HG03280 (cell line): ENCODE results near the gene SRPRA.
A peak's percentile ranks its signal among the peaks of the same experiment; 100 is the strongest.
"Not testable (repeated sequence)": the region's sequence is repeated elsewhere in the genome, so short reads cannot be mapped to it uniquely, and the experiment has no call there.

Source experiments
- ATAC-seq: cut with Tn5 transposase; IDR thresholded peaks from one replicate; pipeline ENCODE4 v1.9.1; 2021; ENCODE audit warnings: mild to moderate bottlenecking, moderate library complexity; ENCODE audit not compliant: unreplicated experiment

SRPRA gene

DNA sequence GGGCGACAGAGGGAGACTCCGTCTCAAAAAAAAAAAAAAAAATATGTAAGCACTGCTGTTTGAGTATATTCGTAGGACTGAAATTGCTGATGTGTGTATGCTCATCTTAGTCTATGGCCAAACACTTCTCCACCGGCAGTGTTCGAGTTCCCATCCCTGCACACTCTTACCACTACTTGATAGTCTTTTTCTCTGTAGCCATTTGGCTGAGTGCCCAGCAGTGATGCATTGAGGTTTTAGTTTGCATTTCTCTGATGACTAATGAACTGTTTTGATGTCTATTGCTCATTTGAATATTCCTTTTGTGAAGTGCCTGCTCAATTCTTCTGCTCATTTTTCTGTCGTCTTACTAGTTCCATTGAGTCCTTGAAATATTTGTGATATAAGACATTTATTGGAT is 16.1 kb upstream of the SRPRA start:
- peak; percentile 59 for ATAC-seq

DNA sequence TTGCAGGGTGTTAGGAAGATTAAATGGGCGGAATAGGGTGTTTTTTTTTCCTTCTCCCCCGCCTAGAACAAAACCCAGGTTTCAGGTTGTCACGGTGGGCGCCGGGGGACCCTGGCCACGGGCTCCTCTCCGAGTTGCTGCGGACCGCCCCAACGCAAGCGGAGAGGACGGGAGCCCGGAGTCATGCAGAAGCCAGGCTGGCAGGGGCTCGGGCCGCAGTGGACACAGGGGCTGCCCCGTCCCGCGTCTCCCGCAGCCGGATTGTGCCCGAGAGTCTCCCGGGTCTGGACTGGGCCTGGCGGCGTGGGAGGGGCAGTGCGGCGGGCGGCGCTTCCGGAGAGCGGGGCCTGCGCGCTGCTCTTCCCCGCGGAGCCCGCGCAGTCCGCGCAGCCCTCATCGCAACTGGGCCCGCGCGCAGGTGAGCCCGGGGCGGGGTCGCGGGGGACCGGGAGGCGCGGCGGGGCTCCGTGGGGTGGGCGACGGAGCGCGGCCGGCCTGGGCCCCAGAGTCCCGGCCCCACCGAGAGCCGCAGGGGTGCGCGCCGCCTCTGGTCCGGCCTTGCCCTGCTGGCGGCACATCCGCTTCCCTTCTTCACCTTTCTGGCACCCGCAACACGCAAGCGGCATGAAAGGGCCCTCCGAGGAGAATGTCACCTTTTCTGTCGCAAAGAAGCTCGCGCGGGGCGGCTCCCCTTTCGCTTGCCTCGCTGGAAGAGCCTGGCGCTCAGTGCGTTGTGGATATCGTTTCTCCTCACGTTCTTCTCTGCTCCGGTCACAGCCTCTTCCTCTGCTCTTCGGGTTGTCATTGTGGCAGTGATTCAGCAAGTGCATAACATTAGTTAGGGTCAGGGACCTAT is 14.3 kb upstream of the SRPRA start, which contains the start of gene TIRAP:
Gene TIRAP, plus strand, starts transcription at position 358 of the 856 bp plus-strand sequence. CDS start 7,802 bp downstream, outside the sequence.
- peak; percentile 52 for ATAC-seq

DNA sequence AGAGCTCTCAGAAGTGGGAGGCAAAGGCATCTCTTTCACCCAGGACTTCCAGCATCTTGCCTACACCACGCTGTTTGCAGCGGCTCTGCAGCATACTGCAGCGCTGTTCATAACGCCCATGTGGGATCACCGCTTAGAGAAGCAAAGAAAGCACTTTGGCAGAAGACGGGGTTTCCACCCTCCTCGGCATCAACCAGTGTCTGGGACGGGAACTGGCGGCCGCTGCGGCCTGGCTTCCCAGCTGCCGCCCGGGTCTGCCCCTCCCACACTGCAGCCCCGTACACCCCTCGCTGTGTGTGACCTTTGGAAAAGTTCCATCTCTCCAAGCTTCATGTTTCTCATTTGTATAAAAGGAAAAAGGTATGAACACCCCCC is 13.7 kb upstream of the SRPRA start:
- no peak for ATAC-seq

DNA sequence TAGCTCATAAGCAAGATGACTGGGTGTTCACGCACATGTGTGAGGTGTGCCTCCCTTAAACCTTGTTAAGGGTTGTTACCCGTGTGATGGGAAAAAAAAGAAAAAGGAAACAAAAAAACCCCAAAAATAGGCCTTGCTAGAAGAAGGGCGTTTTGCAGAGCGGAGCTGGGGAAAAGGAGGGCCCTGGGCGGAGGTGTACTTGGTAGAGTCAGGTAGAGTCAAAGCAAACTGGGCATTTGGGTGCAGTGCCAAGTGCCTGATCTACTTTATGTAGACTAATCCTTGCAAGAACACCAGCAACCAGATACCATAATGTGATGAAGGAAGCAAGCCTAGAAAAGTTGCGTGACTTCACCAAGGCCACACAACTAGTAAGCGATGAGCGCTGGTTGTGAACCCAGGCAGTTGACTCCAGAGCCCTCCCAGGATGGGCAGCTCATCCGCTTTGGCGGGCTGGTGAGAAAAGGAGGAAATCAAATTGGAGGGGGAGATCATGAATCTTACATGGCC is 13.0 kb upstream of the SRPRA start:
- ATAC-seq = no peak

DNA sequence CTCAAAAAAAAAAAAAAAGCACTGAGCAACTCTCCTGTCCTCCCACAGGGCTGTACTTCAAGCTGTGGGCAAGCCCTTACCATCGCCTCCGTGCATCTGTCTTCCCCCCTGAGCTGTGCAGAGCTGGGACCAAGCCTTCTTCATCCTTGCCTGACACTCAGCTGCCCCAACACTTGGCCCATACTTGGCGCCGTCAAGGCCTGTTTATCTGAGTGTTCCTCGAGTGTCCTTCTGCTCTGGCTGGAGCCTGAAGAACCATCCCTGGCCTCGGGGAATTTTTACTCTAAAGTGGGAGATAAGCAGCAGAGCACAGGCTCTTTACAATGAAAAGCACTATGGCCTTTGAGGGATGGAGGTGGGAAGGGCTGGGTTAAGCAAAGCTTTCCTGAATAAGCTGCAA is 12.6 kb upstream of the SRPRA start:
- ATAC-seq = no peak

DNA sequence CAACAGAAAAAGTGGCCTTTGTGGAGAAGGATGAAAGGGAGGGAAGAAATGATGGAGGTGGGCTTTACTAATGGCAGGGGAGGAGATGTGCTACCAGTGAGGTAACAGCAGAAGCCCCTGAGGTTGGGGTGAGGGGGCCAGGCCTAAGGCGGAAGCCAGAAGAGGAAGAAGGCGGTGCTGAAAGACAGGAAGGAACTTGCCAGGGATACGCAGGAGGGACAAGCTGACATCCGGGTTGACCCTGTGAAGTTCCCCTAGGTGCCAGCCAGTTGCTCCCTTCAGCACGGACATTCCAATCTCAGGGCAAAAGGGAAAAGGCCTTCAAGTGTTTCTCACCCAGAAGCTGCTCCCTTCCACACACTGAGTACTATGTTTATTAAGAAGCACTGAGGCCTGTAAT is 11.9 kb upstream of the SRPRA start:
- no peak for ATAC-seq

DNA sequence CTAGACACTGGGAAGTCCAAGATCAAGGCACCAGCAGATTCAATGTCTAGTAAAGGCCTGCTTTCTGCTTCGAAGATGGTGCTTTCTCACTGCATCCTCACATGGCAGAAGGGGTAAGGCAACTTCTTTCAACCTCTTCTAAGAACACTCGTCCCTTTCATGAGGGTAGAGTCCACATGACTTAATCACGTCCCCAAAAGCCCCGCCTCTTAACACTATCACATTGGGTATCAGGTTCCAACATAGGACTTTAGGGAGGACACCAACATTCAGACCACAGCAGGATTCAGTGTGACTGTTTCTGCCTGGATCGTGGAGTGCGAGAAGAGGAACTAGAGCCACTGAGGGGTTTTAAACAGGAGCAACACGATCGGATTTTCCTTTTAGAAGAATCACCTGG is 10.5 kb upstream of the SRPRA start:
- no peak for ATAC-seq

DNA sequence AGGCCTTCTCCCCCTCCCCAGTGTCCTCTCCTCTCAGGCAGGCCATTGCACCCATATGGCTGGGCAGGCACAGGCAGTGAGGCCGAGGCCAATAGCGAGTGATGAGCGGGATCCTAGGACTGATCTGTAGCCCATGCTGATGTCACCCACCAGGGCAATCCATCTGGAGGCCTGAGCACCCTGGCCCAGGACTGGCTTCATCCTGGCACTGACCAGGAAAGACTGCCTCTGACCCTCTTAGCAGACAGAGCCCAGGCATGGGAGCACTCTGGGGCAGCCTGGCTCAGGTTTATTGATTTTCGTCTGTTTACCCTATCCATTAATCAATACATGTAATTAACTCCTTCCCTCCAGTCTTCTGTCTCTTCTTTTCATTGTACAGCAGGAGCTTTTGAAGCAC is 9.1 kb upstream of the SRPRA start:
- ATAC-seq = no peak

DNA sequence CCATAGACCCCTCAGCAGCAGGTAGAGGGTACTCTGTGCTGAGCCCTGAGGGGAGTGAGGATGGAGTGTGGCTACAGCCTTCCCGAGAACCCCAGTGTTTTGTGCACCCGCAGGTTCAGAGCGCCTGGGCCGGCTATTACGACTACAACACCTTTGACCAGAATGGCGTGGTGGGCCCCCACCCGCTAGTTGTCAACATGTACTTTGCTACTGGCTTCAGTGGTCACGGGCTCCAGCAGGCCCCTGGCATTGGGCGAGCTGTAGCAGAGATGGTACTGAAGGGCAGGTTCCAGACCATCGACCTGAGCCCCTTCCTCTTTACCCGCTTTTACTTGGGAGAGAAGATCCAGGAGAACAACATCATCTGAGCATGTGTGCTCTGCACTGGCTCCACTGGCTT is 8.6 kb upstream of the SRPRA start:
- no peak for ATAC-seq

DNA sequence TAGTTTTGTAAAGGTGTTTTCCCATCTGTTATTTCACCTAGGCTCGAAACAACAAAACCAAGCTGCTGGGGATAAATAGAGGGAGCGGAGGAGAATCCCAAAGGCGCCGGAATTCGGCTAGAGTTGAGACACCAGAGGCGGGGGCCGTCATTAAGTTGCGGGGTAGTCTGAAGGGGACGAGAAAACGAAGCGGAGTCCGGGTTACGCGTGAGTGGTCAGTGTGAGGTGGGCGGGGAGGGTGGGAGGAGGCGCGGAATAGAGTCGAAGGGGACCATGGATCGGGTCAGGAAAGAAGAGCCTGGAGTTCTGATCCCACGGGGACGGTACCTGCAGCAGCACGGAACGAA is 361 bp downstream of the SRPRA start:
- peak; percentile 3 for ATAC-seq

DNA sequence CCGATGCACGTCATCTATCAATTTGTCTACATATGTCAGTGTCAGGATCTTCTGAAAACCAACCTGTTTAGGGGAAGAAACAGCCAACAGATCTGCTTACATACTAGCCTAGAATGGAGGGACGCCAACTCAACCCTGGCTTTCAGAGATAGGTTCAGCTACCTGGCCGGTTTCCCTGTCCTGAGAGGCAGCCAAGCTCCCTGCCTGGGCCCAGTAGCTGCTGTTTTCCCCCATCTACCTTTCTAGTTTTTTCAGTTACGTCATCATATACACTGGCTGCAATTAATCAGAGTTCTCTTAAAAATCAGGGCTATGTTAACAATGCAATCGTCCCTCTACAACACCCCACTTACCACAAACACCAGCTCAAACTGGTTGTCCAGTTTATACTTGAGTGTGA is 1.0 kb downstream of the SRPRA start:
- ATAC-seq = no peak

DNA sequence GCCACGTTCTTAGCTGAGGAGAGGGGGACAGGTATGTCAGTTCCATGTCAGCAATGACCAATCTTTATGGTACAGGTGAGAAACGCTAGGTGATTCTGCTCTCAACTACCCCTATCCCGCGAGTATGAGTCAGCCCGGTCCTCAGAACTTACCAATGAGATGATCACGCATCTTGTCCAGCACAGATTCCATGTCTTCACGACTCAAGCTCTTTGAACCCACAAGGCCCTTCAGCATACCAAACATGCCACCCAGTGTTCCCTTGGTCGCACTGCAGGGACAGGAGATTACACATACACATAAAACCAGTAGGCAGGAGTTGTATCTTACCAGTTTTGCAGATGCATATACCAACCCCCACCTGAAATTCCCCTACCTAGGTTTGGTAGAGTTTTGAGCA is 2.9 kb downstream of the SRPRA start:
- ATAC-seq = no peak

DNA sequence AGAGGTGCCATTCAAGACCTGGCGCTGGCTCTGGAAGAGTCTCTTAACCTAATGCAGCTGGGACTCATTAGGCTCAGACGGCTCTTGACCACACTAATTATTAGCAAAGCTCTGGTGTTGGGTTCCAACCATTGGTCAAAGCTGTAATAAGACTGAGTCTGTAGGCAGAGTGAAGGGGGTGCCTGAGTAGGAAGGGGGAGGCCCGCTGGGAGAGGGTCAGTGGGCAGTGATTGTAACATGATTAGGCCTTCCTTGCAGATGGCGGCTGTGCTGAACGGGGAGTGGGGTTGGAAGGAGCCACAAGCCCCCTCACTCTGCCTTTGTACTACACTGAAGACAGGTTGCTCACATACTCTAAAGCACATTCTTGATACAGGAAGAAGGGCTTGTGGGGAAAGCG is 5.2 kb downstream of the SRPRA start:
- ATAC-seq = no peak

DNA sequence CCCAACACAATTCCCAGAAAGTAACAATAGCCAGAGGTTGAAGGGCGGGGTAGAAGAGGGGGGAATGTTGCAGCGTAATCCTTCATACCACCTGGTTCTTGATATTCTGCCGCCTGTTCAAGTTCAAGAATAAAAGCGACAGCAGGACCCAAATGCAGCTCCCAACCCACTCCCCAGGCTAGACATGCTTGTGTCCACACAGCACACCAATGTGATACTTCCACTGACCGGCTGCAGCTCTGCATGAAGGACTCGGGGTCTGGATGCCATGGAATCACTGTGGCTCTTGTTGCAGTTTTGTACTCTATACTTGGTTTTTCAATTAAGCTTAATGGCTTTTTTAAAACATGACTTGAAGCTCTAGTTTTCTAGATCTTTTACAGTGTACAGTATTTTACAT is 6.5 kb downstream of the SRPRA start:
- ATAC-seq = no peak

DNA sequence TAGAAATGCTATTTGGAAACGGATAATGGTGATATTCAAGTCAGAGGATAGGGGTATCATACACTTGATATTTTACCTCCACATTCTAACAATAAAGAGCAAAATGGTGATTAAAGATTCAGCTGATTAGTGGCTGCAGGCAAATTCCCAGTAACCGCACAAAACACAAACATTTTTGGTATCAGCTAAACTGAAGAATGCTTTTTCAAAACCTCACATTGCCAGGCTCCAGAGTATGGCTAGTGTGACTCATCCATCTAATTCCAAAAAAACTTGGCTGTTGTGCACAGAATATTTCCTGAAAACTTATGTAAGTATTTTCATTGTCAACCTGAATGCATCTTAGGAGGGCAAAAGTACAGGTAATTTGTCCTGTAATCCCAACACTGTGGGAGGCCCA is 10.9 kb downstream of the SRPRA start:
- ATAC-seq = no peak

DNA sequence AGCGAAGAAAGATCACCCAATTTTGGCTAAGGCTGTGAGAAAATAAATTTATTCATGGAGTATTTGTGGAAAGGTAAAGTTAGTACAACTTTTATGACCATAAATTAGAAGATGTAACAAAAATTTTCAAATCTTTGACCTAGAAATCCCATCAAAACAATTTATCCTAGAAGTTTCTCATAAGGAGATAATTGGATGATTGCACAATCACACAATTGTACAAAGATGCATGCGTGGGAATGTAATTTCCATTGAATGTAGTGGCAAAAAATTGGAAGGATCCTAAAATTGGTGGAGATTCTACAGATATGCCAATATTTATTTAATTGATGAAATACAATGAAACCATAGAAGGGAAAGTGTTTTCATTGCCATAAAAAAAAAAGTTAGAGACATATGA is 11.6 kb downstream of the SRPRA start:
- no peak for ATAC-seq

DNA sequence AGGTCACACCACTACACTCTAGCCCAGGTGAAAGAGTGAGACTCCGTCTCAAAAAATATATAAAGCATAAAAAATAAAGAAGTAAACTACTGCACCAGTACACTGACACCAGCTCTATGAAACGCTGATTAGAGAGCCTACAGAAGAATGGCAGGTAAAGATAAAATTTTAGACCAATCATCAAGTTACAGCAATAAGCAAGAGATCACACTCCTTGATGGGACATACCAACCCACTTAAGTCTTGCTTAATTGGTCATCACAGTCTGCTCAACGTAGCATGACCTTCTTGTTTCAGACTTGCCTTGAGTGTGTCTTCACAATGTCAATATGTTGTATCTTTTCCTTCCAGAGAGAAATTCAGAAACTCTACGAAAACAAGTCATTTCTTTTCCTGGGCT is 12.5 kb downstream of the SRPRA start:
- ATAC-seq = no peak

DNA sequence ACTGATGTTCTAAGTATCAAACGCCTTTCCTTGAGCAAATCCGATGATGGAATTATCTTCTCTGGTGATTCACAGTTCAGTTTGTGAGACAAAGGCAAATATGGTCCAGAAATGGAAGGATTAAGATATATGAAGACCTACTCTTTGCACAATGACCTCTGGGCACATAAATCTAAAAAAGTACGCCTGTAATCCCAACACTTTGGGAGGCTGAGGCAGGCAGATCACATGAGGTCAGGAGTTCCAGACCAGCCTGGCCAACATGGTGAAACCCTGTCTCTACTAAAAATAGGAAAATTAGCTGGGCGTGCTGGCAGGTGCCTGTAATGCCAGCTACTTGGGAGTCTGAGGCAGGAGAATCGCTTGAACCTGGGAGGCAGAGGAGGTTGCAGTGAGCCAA is 13.2 kb downstream of the SRPRA start:
- ATAC-seq = not testable (repeated sequence)

DNA sequence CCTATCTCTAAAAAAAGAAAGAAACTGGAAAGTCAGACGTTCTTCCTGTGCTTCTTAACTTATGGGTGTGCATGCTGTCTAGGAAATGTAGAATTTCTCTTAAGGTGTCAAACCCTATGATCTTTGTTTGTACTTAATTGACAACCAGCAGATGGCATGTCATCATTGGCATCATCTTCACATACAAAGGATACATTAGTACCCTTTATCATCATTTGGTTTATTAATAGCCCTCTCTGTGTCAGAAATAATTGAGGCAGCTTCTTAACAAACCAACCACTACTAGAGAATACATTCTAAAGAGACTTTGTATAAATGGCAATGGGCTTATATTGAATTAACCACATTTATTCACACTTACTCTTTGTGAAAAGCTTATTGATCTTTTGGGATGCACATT is 13.9 kb downstream of the SRPRA start:
- ATAC-seq = no peak

DNA sequence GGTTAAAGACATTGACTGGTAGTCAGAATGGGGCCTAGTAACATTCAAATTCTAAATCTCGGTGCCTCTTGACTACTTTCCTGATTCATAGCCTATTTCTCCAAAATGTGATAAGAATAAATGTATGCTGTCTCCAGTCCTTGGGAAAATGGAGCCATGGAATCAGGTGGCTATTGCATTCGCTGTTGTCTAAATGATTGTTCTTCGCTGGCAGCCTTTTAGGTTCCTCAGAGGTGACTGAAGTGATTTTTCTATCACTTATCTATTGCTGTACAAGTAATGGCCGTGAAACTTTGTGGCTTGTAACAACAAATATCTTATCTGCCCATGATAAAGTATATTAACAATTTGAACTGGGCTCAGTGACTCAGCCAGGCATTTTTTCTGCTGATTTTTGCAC is 15.4 kb downstream of the SRPRA start:
- ATAC-seq = no peak

DNA sequence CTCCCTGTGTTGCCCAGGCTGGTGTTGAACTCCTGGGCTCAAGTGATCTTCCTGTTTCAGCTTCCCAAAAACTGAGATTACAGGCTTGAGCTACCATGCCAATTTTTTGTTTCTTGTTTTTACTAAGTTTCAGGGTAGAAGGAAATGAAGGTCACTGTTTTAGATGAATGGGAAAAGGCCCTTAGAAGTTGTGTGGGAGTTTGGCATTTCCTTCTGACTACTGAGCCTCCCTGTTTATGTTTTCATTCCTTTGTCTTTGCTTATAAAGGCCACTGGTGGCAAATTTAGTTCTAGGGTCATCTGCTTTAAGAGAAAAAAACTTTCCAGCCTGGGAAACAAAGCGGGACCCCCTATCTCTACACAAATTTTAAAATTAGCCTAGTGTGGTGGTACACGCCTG is 22.1 kb downstream of the SRPRA start:
- ATAC-seq = no peak

DNA sequence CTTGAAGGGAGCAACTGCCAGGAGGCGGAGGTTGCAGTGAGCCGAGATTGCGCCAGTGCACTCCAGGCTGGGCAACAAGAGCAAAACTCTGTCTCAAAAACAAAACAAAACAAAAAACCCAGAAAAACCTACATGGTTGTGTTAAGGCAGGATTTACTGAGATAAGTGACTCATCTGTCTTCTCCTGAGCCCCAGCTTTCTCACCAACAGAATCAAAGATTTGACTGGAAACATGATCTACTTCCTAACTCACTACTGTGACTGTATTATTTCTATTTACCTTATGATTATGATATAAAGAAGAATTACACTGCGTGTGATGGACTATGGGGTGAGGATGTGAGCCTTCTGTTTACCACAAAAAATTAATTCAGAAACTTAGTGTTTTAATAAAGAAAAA is 35.3 kb downstream of the SRPRA start:
- ATAC-seq = no peak

DNA sequence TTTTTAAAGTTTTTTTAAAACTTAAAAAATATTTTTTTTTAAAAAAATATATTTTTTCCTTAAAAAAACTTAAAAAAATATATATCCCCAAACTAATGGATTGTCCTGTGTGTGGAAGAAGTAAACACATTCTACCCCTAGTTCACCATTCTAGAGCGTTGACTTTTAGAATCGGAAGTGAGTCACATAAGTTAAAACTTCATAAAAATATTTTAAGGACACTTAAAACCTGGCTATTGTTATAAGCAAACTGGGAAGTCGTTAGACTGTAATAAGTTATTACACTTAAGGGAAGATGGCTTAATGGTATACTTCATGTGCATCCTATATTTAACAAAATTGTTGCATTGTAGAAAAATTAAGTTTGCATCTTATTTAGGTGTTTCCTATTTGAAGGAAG is 36.0 kb downstream of the SRPRA start:
- ATAC-seq = no peak
